Gastrocnemius medialis (tissue), 4 donors: ENCODE measurements around the gene NPAS2.

Experiments used
- CTCF ChIP-seq, 5 experiments: fragments of 450-650 bp in 3 of 5; fragments of 200-600 bp in 2 of 5; sonication (generic) in 2 of 5; IDR thresholded peaks in 4 of 5; conservative IDR thresholded peaks in 1 of 5; 1 replicate in 4 of 5; 2 replicates in 1 of 5; pipeline ENCODE4 v1.5.1; 2016 to 2019; ENCODE audit warnings: antibody characterized with exemption in 5 of 5, mild to moderate bottlenecking in 3 of 5, moderate library complexity in 3 of 5
- POLR2A ChIP-seq, 2 donors: fragments of 450-650 bp; IDR thresholded peaks; one replicate each; pipeline ENCODE4 v1.6.1; 2017; ENCODE audit warnings: antibody characterized with exemption in 2 of 2, mild to moderate bottlenecking in 2 of 2, moderate library complexity in 2 of 2

- TF ChIP-seq CTCF (IDR thresholded peaks at IDR 0.05 in 4 of 5, conservative IDR thresholded peaks at IDR 0.05 in 1 of 5) (no peak), POLR2A (IDR thresholded peaks at IDR 0.05) (no peak)
Observed at GRCh38 chr2:100799686-100800085, 20.3 kb upstream of the NPAS2 start.
